ENCODE results near the gene DUSP9.

DNA sequence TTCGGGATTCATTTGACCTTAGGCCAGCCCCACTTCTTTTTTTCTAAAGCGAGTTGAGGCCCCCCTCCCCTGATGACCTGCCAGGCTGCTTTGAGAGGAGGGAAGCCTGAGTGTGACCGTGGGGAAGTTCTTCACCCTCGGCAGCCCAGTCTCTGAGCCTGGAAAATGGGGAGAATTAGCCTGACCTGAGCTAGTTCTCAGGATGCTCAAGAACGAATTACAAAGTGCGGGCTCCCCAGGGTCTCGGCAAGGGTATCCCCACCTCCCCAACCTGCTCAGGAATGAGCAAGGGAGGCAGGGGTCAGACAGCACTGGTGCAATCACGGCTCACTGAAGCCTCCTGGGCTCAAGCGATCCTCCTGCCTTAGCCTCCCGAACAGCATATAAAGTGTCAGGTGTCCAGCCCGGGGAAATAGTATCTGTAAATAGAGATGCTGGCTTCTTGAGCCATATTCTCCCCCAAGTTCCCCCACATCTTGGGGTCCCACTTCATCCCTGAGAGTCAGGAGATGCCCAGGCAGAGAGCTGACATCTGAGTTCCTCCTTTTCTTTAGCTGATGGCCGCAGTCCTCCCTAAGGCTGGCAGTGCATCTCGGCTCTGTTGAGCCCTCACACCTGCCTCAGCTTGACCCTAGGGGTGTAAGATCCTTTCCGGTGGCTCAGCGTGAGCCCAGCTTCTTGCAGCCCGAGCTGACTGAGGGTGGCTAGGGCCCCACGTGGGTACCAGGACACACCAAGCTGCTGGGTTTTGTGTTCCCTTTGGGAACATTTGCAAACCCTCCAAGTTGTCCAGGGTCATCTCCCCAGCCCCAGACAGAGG lies 1.6 kb downstream of the DUSP9 start:
- TF ChIP-seq, protein P1, sequence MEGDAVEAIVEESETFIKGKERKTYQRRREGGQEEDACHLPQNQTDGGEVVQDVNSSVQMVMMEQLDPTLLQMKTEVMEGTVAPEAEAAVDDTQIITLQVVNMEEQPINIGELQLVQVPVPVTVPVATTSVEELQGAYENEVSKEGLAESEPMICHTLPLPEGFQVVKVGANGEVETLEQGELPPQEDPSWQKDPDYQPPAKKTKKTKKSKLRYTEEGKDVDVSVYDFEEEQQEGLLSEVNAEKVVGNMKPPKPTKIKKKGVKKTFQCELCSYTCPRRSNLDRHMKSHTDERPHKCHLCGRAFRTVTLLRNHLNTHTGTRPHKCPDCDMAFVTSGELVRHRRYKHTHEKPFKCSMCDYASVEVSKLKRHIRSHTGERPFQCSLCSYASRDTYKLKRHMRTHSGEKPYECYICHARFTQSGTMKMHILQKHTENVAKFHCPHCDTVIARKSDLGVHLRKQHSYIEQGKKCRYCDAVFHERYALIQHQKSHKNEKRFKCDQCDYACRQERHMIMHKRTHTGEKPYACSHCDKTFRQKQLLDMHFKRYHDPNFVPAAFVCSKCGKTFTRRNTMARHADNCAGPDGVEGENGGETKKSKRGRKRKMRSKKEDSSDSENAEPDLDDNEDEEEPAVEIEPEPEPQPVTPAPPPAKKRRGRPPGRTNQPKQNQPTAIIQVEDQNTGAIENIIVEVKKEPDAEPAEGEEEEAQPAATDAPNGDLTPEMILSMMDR (IDR thresholded peaks at IDR 0.05 in 4 of 5, conservative IDR thresholded peaks at IDR 0.05 in 1 of 5): no peak
- no peak for TF ChIP-seq POLR2A (IDR thresholded peaks at IDR 0.05)
